ENCODE data around the gene HNRNPA2B1. TPM values are rescaled to one million over a fixed set of nuclear protein-coding genes. Genes with fewer than 3 reads are reported as not detected.

Gene HNRNPA2B1
- total RNA-seq, 1 experiment from 2014 or later = 1,101 TPM

DNA sequence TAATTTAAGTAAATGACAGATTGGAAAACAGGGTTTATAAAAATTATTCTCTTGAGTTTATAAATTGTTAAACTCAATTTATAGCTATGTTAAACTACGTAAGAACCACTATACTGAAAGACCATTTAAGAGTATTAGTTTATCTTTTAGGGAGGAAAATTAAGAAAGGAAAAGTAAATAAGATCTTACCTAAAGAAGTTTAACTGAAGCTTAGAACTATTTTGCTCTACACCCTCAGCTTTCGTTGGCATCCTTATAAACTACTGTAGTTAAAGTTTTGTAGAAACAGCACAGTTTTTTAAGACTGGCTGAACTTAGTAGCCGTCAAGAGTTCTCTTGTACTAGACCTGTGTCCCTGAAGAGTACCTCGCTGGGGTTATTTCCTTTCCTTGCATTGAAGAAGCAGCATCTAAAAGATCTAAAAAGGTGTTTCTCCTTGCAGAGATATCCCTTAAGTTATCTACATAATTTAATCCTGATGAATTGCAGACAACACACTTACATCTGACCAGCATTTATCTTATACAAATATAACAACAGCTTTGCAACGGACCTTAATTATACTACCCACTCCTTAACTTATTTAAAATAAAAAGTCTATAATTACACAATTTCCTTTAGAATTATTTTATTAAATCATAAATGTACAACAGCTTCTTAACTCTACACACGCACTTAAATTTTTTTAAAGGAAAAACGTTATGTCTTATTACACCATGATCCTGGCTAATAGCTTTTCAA is 9.1 kb downstream of the HNRNPA2B1 start:
- ChIA-PET CTCF (interaction anchor here (0.7 kb wide), 1 partner anchor 299 kb away, joined by 3 read pairs; no protein-coding TSS in a partner anchor), POLR2A (interaction anchor here (0.5 to 2.3 kb wide), 6 partner anchors 9 to 16 kb away, joined by 3 to 9 read pairs (median 4); partner anchors contain the start of genes CBX3 and HNRNPA2B1)
- Mint-ChIP-seq H3K27ac (peak overlapping the region; percentile 89), H3K4me3 (no peak overlapping the region), H3K4me1 (peaks cover 68% of the 10 kb centered on the region), H3K36me3 (peaks cover 72% of the 10 kb centered on the region), H3K27me3 (ENCODE audit: low read depth) (no peaks in the 10 kb centered on the region), H3K9me3 (no peaks in the 10 kb centered on the region)
- DNase-seq (ENCODE audit: low spot score) = no peak
- no peak for ATAC-seq
- TF ChIP-seq CREM (CRISPR knock-in tag; IDR thresholded peaks at IDR 0.05) = no peak
- peak; percentile 74; the same call in 1 of the 2 replicates for TF ChIP-seq NFATC4 (CRISPR knock-in tag; IDR thresholded peaks at IDR 0.05)

DNA sequence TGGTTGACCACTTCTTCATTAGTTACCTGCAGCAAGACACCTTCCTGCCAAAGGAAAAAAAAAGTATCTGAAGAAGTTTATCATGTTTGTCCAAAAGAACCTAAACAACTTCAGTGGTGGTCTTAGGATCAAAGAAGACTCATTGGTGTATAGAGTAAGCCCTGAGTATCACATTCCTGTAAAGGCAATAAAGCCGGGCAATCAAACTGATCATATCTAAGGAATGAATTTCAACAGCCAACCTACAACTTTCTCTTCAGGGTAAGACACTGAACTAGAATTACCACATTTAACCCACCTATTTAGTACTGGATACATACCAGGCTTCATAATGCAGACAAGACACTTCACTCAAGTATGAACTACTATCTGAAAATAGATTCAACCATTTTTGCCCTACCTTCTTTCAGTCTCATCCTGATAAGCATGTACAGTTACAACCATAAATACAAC is 10.1 kb downstream of the HNRNPA2B1 start:
- no peak for DNase-seq (ENCODE audit: low spot score)
- CTCF ChIA-PET = interaction anchor here (0.7 kb wide), 1 partner anchor 298 kb away, joined by 3 read pairs; no protein-coding TSS in a partner anchor
- POLR2A ChIA-PET = interaction anchor here (0.6 to 2.3 kb wide), 4 partner anchors 10 to 11 kb away, joined by 3 to 9 read pairs (median 3); partner anchors contain the start of gene HNRNPA2B1
- Mint-ChIP-seq H3K4me1 (peaks cover 63% of the 10 kb centered on the region), H3K9me3 (no peaks in the 10 kb centered on the region), H3K27ac (peak overlapping the region; percentile 92), H3K4me3 (no peak overlapping the region), H3K27me3 (ENCODE audit: low read depth) (no peaks in the 10 kb centered on the region), H3K36me3 (peaks cover 68% of the 10 kb centered on the region)
- ATAC-seq = no peak
- TF ChIP-seq ZNF219 (CRISPR knock-in tag; IDR thresholded peaks at IDR 0.05; ENCODE audit: borderline replicate concordance) = no peak
- no peak for TF ChIP-seq CREB1 (CRISPR knock-in tag; IDR thresholded peaks at IDR 0.05)
- TF ChIP-seq, protein P1, sequence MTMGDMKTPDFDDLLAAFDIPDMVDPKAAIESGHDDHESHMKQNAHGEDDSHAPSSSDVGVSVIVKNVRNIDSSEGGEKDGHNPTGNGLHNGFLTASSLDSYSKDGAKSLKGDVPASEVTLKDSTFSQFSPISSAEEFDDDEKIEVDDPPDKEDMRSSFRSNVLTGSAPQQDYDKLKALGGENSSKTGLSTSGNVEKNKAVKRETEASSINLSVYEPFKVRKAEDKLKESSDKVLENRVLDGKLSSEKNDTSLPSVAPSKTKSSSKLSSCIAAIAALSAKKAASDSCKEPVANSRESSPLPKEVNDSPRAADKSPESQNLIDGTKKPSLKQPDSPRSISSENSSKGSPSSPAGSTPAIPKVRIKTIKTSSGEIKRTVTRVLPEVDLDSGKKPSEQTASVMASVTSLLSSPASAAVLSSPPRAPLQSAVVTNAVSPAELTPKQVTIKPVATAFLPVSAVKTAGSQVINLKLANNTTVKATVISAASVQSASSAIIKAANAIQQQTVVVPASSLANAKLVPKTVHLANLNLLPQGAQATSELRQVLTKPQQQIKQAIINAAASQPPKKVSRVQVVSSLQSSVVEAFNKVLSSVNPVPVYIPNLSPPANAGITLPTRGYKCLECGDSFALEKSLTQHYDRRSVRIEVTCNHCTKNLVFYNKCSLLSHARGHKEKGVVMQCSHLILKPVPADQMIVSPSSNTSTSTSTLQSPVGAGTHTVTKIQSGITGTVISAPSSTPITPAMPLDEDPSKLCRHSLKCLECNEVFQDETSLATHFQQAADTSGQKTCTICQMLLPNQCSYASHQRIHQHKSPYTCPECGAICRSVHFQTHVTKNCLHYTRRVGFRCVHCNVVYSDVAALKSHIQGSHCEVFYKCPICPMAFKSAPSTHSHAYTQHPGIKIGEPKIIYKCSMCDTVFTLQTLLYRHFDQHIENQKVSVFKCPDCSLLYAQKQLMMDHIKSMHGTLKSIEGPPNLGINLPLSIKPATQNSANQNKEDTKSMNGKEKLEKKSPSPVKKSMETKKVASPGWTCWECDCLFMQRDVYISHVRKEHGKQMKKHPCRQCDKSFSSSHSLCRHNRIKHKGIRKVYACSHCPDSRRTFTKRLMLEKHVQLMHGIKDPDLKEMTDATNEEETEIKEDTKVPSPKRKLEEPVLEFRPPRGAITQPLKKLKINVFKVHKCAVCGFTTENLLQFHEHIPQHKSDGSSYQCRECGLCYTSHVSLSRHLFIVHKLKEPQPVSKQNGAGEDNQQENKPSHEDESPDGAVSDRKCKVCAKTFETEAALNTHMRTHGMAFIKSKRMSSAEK (CRISPR knock-in tag; IDR thresholded peaks at IDR 0.05; ENCODE audit: borderline replicate concordance) = peak; percentile 79; the same call in 1 of the 2 replicates
- no peak for TF ChIP-seq GTF2I (CRISPR knock-in tag; conservative IDR thresholded peaks at IDR 0.05)
- TF ChIP-seq, protein P2, sequence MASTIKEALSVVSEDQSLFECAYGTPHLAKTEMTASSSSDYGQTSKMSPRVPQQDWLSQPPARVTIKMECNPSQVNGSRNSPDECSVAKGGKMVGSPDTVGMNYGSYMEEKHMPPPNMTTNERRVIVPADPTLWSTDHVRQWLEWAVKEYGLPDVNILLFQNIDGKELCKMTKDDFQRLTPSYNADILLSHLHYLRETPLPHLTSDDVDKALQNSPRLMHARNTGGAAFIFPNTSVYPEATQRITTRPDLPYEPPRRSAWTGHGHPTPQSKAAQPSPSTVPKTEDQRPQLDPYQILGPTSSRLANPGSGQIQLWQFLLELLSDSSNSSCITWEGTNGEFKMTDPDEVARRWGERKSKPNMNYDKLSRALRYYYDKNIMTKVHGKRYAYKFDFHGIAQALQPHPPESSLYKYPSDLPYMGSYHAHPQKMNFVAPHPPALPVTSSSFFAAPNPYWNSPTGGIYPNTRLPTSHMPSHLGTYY (CRISPR knock-in tag; IDR thresholded peaks at IDR 0.05) = peak; percentile 90
- TF ChIP-seq, protein P3, sequence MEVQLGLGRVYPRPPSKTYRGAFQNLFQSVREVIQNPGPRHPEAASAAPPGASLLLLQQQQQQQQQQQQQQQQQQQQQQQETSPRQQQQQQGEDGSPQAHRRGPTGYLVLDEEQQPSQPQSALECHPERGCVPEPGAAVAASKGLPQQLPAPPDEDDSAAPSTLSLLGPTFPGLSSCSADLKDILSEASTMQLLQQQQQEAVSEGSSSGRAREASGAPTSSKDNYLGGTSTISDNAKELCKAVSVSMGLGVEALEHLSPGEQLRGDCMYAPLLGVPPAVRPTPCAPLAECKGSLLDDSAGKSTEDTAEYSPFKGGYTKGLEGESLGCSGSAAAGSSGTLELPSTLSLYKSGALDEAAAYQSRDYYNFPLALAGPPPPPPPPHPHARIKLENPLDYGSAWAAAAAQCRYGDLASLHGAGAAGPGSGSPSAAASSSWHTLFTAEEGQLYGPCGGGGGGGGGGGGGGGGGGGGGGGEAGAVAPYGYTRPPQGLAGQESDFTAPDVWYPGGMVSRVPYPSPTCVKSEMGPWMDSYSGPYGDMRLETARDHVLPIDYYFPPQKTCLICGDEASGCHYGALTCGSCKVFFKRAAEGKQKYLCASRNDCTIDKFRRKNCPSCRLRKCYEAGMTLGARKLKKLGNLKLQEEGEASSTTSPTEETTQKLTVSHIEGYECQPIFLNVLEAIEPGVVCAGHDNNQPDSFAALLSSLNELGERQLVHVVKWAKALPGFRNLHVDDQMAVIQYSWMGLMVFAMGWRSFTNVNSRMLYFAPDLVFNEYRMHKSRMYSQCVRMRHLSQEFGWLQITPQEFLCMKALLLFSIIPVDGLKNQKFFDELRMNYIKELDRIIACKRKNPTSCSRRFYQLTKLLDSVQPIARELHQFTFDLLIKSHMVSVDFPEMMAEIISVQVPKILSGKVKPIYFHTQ (CRISPR knock-in tag; IDR thresholded peaks at IDR 0.05) = peak; percentile 58; the same call in 1 of the 2 replicates
- 0 out of 2 replicates have a peak, but pooled peaks have one; percentile 72 for TF ChIP-seq PRRX2 (CRISPR knock-in tag; IDR thresholded peaks at IDR 0.05)
- peak; percentile 71 for TF ChIP-seq ZNF416 (CRISPR knock-in tag; IDR thresholded peaks at IDR 0.05)
- TF ChIP-seq EMX1 (CRISPR knock-in tag; IDR thresholded peaks at IDR 0.05) = peak; percentile 29; the same call in 1 of the 2 replicates
- TF ChIP-seq, protein P4, sequence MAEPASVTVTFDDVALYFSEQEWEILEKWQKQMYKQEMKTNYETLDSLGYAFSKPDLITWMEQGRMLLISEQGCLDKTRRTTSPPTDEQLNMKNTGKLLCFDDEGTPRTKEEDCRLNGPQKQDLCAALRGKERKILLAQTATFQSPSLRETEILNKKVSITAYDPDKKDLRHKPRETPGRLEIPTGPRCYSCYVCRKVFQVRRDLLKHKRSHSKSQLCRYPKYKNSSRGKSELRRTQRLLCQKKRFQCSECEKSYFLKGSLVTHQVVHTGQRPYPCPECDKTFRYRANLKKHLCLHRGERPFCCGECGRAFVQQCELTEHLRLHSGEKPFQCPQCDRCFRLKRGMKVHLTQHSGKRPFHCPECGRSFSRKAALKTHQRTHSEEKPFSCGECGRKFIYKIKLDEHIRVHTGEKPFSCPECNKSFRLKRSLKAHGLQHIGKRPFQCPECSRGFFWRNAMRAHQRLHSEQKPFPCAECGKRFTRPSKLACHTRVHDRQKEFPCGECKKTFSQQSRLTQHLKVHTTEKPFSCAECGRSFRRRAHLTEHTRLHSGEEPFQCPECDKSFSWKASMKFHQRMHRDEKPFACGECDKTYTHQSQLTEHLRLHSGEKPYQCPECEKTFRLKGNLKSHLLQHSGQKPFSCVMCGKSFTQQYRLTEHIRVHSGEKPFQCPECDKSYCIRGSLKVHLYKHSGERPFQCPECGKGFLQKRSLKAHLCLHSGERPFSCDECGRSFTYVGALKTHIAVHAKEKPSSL (CRISPR knock-in tag; conservative IDR thresholded peaks at IDR 0.05) = peak; percentile 77
- TF ChIP-seq TP53 (CRISPR knock-in tag; IDR thresholded peaks at IDR 0.05) = no peak
- TF ChIP-seq, protein P5, sequence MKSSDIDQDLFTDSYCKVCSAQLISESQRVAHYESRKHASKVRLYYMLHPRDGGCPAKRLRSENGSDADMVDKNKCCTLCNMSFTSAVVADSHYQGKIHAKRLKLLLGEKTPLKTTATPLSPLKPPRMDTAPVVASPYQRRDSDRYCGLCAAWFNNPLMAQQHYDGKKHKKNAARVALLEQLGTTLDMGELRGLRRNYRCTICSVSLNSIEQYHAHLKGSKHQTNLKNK (CRISPR knock-in tag; IDR thresholded peaks at IDR 0.05) = peak; percentile 70; the same call in 1 of the 2 replicates
- TF ChIP-seq, protein P6, sequence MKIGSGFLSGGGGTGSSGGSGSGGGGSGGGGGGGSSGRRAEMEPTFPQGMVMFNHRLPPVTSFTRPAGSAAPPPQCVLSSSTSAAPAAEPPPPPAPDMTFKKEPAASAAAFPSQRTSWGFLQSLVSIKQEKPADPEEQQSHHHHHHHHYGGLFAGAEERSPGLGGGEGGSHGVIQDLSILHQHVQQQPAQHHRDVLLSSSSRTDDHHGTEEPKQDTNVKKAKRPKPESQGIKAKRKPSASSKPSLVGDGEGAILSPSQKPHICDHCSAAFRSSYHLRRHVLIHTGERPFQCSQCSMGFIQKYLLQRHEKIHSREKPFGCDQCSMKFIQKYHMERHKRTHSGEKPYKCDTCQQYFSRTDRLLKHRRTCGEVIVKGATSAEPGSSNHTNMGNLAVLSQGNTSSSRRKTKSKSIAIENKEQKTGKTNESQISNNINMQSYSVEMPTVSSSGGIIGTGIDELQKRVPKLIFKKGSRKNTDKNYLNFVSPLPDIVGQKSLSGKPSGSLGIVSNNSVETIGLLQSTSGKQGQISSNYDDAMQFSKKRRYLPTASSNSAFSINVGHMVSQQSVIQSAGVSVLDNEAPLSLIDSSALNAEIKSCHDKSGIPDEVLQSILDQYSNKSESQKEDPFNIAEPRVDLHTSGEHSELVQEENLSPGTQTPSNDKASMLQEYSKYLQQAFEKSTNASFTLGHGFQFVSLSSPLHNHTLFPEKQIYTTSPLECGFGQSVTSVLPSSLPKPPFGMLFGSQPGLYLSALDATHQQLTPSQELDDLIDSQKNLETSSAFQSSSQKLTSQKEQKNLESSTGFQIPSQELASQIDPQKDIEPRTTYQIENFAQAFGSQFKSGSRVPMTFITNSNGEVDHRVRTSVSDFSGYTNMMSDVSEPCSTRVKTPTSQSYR (CRISPR knock-in tag; IDR thresholded peaks at IDR 0.05) = no peak
- TF ChIP-seq, protein P7, sequence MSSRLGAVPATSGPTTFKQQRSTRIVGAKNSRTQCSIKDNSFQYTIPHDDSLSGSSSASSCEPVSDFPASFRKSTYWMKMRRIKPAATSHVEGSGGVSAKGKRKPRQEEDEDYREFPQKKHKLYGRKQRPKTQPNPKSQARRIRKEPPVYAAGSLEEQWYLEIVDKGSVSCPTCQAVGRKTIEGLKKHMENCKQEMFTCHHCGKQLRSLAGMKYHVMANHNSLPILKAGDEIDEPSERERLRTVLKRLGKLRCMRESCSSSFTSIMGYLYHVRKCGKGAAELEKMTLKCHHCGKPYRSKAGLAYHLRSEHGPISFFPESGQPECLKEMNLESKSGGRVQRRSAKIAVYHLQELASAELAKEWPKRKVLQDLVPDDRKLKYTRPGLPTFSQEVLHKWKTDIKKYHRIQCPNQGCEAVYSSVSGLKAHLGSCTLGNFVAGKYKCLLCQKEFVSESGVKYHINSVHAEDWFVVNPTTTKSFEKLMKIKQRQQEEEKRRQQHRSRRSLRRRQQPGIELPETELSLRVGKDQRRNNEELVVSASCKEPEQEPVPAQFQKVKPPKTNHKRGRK (CRISPR knock-in tag; IDR thresholded peaks at IDR 0.05; ENCODE audit: borderline replicate concordance) = no peak
- TF ChIP-seq NFE2L1 (CRISPR knock-in tag; IDR thresholded peaks at IDR 0.05) = no peak
